Measurements from ENCODE around the gene TET3. TPM values are rescaled to one million over a fixed set of nuclear protein-coding genes. Genes with fewer than 3 reads are reported as not detected.

The TET3 gene
- total RNA-seq, 3 donors from 2014 or later (not counting 1 experiment from before 2014, with no cell fraction given), result 40.0 to 47.9 (median 45.3) TPM

- Mint-ChIP-seq H3K36me3 (no peaks in the 10 kb centered on the region), H3K27ac (peak overlapping the region; percentile 84), H3K27me3 (ENCODE audit: low read depth in 2 of 2) (peaks cover 31 to 38% of the 10 kb centered on the region in 2 donors), H3K4me1 (peaks cover 57 to 69% of the 10 kb centered on the region in 2 donors), H3K4me3 (peak overlapping the region; percentile 92), H3K9me3 (no peaks in the 10 kb centered on the region)
- Histone ChIP-seq H3K27ac (ENCODE audit: low read length) (peak overlapping the region; percentile 32), H3K36me3 (ENCODE audit: control insufficient read depth, insufficient read depth, low read length) (peaks cover 2% of the 10 kb centered on the region), H3K4me3 (ENCODE audit: low read length) (peak overlapping the region; percentile 44), H3K27me3 (ENCODE audit: control insufficient read depth, insufficient read depth, low read length) (peaks cover 5% of the 10 kb centered on the region), H3K4me1 (ENCODE audit: control insufficient read depth, insufficient read depth, low read length) (peaks cover 64% of the 10 kb centered on the region), H3K9me3 (ENCODE audit: control insufficient read depth, insufficient read depth, low read length) (no peaks in the 10 kb centered on the region)
- no peak for ATAC-seq
- no peak for DNase-seq
- 37% methylated on average over 34 of the region's 35 CpGs for WGBS (ENCODE audit: insufficient coverage)
- intact Hi-C loops (cut with micrococcal nuclease), result loop anchor here (2.0 to 10.0 kb wide), 3 partner anchors 49 to 161 kb away; partner anchors contain the start of genes BOLA3 and DGUOK
- TF ChIP-seq CTCF (IDR thresholded peaks at IDR 0.05), result no peak
Measured at GRCh38 chr2:73983322-73984202, 1.1 kb upstream of the TET3 start.

- intact Hi-C loops (cut with micrococcal nuclease), result loop anchor here (2.0 to 10.0 kb wide), 3 partner anchors 48 to 160 kb away; partner anchors contain the start of genes BOLA3 and DGUOK
- no peaks in the 10 kb centered on the region for H3K9me3 Mint-ChIP-seq
- Histone ChIP-seq H3K4me1 (ENCODE audit: control insufficient read depth, insufficient read depth, low read length) (peaks cover 58% of the 10 kb centered on the region), H3K4me3 (ENCODE audit: low read length) (no peak overlapping the region), H3K36me3 (ENCODE audit: control insufficient read depth, insufficient read depth, low read length) (peaks cover 2% of the 10 kb centered on the region), H3K27ac (ENCODE audit: low read length) (no peak overlapping the region), H3K27me3 (ENCODE audit: control insufficient read depth, insufficient read depth, low read length) (peaks cover 2% of the 10 kb centered on the region), H3K9me3 (ENCODE audit: control insufficient read depth, insufficient read depth, low read length) (no peaks in the 10 kb centered on the region)
- no peaks in the 10 kb centered on the region for H3K36me3 Mint-ChIP-seq
- H3K27ac Mint-ChIP-seq, result no peak overlapping the region
- DNase-seq (peak in 1 of 2 donors; percentile 69), ATAC-seq (peak; percentile 27 to 48 (median 42))
- peaks cover 20 to 26% of the 10 kb centered on the region in 2 donors for H3K27me3 Mint-ChIP-seq (ENCODE audit: low read depth in 2 of 2)
- no peak overlapping the region for H3K4me3 Mint-ChIP-seq
- under 1% methylated on average over 43 of the region's 58 CpGs for WGBS (ENCODE audit: insufficient coverage)
- no peak for TF ChIP-seq CTCF (IDR thresholded peaks at IDR 0.05)
- H3K4me1 Mint-ChIP-seq, result peaks cover 57 to 67% of the 10 kb centered on the region in 2 donors
Measured at GRCh38 chr2:73984922-73985307, 205 bp downstream of the TET3 start.

- DNase-seq (peak; percentile 54 to 79), ATAC-seq (peak; percentile 52 to 60 (median 54))
- intact Hi-C loops (cut with micrococcal nuclease), result loop anchor here (2.0 to 10.0 kb wide), 5 partner anchors 15 to 159 kb away; partner anchors contain the start of genes BOLA3 and DGUOK
- no peaks in the 10 kb centered on the region for H3K9me3 ChIP-seq (ENCODE audit: control insufficient read depth, insufficient read depth, low read length)
- under 1% methylated on average over 64 of the region's 66 CpGs for WGBS (ENCODE audit: insufficient coverage)
- H3K4me3 ChIP-seq (ENCODE audit: low read length), result peak overlapping the region; percentile 63
- peaks cover 1% of the 10 kb centered on the region for H3K27me3 ChIP-seq (ENCODE audit: control insufficient read depth, insufficient read depth, low read length)
- H3K27ac Mint-ChIP-seq, result peak overlapping the region; percentile 34 to 84
- peak overlapping the region; percentile 69 for H3K27ac ChIP-seq (ENCODE audit: low read length)
- H3K4me1 ChIP-seq (ENCODE audit: control insufficient read depth, insufficient read depth, low read length), result peaks cover 58% of the 10 kb centered on the region
- peaks cover 62 to 71% of the 10 kb centered on the region in 2 donors for H3K4me1 Mint-ChIP-seq
- TF ChIP-seq CTCF (IDR thresholded peaks at IDR 0.05), result no peak
- peaks cover 2% of the 10 kb centered on the region for H3K36me3 ChIP-seq (ENCODE audit: control insufficient read depth, insufficient read depth, low read length)
- H3K4me3 Mint-ChIP-seq, result peak overlapping the region; percentile 89
- H3K27me3 Mint-ChIP-seq (ENCODE audit: low read depth in 2 of 2), result peaks cover 19 to 20% of the 10 kb centered on the region in 2 donors
- H3K36me3 Mint-ChIP-seq, result no peaks in the 10 kb centered on the region
- no peaks in the 10 kb centered on the region for H3K9me3 Mint-ChIP-seq
Measured at GRCh38 chr2:73985308-73986084, 786 bp downstream of the TET3 start.

Measured in natural killer cell (primary cell).